Right lobe of liver (tissue), 4 donors: ENCODE results near the gene CCDC88A.

Experiments
- CTCF ChIP-seq, 4 donors: fragments of 200-600 bp in 3 of 4; fragments of 450-650 bp in 1 of 4; IDR thresholded peaks; one replicate each; pipeline versions ENCODE4 v1.5.1 to v1.8.0; 2016 to 2022; ENCODE audit warnings: antibody characterized with exemption in 4 of 4, mild to moderate bottlenecking in 2 of 4
- POLR2A ChIP-seq: fragments of 450-650 bp; IDR thresholded peaks from one replicate; pipeline ENCODE4 v1.6.1; 2017; ENCODE audit warnings: antibody characterized with exemption, mild to moderate bottlenecking
- donor health status: DM: no; HTN: no; CAD: no.
- donor health status: DM: no; HTN: no; CAD: no.
- donor health status: DM: no; HTN: yes; CAD: no.

GRCh38 chr2:55268907-55269644, 150.6 kb downstream of the CCDC88A start, which contains the start of gene MTIF2:
- TF ChIP-seq CTCF (IDR thresholded peaks at IDR 0.05): peak; percentile 8 to 29 (median 14)
- peak; percentile 79 for TF ChIP-seq POLR2A
